ENCODE results near the gene FXYD5.

GRCh38 chr19:35184884-35185283 is 30.3 kb downstream of the FXYD5 start:
- TF ChIP-seq EZH2 (optimal IDR thresholded peaks at IDR 0.05; ENCODE audit: low read depth, low read length) (no peak), CTCF (IDR thresholded peaks at IDR 0.05; ENCODE audit: low read length) (no peak)

All from MM.1S (cell line).